Activated CD4-positive, alpha-beta T cell treated with anti-CD3 and anti-CD28 coated beads, Interleukin-2, Interleukin-6, amounts not matched to agents 100 ng/mL and 50 ng/mL, durations not matched to agents 16 hours and 8 hours (primary cell): ENCODE results near the gene ZFR2.
A peak's percentile ranks its signal among the peaks of the same experiment; 100 is the strongest.
"Not testable (repeated sequence)": the region's sequence is repeated elsewhere in the genome, so short reads cannot be mapped to it uniquely, and the experiment has no call there.

Experiments used
- DNase-seq: peaks from one replicate; pipeline ENCODE4 v3.0.0-alpha.2; 2020

ZFR2 gene

GRCh38 chr19:3834349-3835054, 34.3 kb downstream of the ZFR2 start:
- no peak for DNase-seq

DNA sequence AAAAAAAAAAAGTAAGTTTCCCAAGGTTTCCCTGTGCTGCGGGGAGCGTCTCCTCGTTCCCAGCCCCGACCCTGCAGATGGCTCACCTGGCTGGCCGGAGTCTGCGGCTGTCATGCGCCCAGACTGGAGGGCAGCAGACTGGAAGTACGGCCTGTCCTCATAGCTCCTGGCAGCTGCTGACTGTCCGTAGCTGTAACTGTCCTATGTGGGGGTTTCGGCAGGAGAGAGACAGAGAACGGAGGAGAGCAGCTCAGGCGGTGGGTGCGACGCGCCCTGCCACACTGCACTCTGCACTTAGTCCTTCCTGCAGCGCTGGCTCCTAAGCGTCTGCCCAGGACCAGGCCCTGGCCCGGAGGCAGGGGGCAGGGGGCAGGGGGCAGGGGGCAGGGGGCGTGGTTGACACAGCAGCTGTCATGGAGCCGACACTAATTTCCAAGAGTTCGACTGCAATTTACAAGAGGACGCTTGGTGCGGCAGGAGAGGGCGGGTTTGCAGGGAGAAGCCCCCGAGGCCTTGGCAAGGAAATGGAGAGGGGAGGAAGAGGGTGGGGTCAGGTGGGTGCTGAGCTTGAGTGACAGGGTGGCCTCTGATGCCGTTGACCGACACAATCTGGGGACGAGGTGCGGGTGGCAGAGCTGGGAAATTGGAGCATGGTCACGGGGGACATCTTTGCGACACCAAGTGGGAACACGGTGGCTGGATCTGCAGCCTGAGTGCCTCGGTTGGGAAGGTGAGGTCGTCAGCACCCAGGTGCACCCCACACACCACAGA, 35.1 kb downstream of the ZFR2 start:
- DNase-seq = no peak

DNA sequence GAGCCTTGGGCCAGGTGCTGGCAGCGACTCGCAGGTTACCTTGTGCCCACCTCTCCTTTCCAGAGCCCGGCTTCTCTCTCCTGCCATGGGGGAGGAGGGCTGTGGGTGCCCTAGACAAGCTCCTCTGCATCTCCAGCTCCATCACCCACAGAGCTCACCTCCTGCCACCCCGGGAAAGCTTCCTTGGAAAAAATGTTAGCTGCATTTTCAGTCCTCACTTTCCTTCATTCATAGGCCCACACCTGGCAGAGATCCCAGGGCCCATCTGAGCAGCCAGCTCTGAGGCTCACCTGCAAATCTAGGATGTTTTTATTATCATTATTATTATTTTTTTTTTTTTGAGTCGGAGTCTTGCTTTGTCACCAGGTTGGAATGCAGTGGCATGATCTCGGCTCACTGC, 36.8 kb downstream of the ZFR2 start:
- no peak for DNase-seq

GRCh38 chr19:3831601-3832000, 37.2 kb downstream of the ZFR2 start:
- DNase-seq = no peak

DNA sequence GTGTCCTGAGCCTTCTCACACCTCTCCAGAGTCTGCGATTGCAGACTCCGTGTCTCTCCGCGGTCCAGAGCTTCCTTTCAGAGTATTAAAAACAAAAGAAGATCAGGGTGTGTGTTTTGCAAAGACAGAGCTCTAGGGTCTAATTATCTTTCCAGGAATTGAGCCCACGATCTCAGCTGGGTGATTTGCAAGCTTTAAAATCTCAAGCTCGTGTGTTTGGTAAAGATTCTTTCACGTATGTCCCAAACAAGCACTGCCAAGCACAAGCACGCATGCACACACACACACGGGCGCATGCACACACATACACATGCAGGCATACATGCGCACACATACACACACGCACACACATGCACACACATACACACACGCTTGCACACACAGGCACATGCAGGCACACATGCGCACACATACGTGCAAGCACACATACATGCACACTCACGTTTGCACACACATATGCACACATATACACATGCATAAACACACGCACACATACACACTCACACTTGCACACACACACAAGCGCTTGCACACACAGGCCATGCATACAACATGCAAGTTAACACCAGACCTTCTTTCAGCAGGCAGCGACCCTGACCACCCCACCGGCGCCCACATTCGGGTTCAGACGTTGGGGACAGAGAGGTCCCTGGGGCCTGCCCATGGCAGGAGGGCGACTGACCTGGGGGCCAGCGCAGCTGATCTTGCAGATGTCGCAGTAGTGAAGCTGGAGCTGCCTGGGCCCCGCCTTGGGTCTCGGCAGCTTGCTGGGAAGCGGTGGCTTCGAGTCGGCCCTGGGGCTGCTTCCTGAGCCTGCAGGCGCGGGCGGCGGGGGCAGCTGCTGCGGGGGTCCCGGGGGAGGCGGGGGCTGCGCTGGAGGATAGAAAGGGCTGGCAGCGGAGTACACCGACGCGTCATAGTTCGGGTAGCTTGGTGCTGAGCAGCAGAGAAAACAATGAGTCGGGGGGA, 37.9 kb downstream of the ZFR2 start:
- no peak for DNase-seq

- DNase-seq = no peak
Observed at GRCh38 chr19:3827306-3827705, 41.5 kb downstream of the ZFR2 start.

DNA sequence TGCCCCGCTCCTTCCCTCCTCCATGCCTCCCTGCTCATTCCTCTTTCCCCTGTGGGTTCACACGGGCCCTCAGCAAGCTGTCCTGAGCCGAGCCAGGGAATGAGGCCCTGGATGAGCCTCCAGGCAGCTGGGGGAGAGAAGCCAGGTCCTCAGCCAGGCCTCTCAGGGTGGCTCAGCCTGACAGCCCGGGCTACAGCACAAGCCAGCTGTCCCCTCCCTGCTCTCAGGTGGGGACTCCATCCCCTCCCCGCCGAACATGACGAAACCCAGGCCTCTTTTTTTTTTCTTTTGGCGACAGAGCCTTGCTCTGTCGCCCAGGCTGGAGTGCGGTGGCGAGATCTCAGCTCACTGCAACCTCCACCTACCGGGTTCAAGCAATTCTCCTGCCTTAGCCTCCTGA, 42.7 kb downstream of the ZFR2 start:
- no peak for DNase-seq

DNA sequence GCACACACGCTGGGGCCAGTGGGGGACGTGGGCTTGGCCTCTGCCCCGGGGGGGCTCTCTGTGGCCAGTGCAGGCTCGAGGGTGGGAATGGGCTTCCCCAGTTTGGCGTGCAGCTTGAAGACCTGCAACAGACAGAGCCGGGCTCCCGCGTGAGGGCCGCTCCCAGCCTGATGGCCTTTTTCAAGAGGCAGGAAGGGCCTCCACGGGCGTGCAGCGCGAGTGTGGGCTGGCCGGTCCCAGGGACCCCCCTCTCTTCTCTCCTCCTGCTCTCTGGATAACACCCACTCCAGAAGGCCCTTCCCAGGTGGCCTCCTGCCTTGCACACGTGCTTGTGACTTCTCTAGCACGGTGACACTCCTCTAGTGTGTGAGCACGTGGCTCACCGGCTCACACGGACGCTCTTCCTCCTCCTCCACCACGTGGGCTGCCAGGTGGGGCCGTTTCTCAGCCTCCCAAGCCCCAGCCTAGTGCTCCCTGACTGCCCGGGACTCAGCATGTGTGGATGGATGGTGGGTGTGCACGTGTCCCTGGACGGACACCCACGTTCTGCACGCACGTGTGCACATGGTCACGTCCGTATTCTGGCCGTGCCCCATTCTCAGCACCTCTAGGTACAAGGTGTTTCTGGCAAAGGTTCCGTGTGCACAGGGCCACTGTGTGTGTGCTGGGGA, 43.4 kb downstream of the ZFR2 start:
- DNase-seq = no peak

GRCh38 chr19:3823350-3823713, 45.5 kb downstream of the ZFR2 start:
- no peak for DNase-seq

DNA sequence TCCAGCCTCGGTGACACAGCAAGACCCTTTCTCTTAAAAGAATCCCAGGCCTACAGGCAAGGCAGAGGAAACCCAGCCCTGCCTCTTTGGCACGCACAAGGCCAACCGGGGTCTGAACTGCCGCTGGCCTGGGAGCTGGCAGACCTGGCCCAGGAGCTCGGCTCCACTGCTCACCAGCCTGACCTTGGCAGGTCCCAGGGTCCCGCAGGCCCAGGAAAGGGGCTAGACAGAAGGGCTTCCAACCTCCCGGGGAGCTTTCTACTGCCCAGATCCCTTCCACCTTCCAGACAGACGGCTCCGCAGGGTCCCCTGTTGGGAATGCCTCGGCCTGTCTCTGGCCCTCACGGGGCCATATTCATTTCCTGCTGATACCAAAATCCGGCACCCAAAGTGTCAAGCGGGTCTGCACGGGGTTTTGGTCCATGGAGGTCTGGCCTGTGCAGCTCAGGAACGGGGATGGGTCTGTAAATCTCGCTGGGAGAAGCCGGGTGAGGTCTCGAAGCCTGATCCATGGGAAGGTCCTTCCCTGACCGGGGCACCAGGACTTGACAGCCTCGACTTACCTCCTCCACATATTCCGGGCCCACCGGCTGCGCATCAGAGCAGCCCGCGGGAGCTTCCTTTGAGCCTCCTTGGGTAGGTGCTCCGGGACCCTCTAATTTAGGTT, 46.0 kb downstream of the ZFR2 start:
- DNase-seq = no peak

GRCh38 chr19:3821857-3822364, 46.9 kb downstream of the ZFR2 start:
- DNase-seq = peak; percentile 90

DNA sequence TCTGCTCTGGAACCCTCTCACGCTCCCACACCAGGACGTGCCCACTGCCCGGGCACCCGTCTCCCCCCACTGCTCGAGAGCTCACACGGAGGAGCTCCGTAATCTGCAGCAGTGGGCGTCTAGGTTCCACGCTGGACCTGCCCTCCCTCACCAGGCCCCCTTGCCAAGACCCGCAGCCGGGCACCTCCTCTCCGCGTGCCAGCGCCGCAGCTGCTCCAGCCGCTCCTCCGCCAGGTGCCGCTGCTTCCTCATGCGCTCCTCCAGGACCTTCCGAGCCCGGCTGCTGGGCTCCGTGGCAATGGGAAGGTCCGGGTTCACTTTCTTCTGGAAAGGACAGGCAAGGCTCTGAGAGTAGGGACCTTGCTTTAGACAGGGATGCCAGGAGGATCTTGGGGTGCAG, 47.7 kb downstream of the ZFR2 start:
- DNase-seq = no peak

DNA sequence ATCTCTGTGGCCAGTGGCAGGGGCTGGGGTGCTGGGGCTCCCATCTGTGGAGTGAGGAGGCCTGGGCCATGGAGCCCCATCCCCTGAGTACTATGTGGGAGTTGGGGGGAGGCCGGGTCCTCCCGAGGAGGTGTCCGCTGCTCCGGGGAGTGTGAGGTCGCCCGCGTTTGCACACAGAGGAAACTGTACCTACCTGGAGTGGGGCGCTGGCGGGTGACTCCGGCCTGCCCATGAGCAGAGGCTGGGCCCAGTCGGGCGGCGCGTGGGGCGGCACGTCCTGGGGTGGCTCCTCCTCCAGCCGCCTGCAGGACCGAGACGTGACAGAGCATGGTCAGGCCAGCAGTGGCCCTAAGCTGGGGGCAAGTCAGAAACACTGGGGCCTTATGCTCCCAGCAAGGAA, 48.8 kb downstream of the ZFR2 start:
- DNase-seq = no peak

GRCh38 chr19:3818918-3819317, 49.9 kb downstream of the ZFR2 start:
- no peak for DNase-seq

GRCh38 chr19:3818466-3818865, 50.4 kb downstream of the ZFR2 start:
- DNase-seq = peak; percentile 46

- no peak for DNase-seq
Observed at GRCh38 chr19:3817761-3818160, 51.1 kb downstream of the ZFR2 start.

- no peak for DNase-seq
Observed at GRCh38 chr19:3816566-3817218, 52.1 kb downstream of the ZFR2 start.

- not testable (repeated sequence) for DNase-seq
Observed at GRCh38 chr19:3816148-3816547, 52.7 kb downstream of the ZFR2 start.

- no peak for DNase-seq
Observed at GRCh38 chr19:3814648-3815047, 54.2 kb downstream of the ZFR2 start.

DNA sequence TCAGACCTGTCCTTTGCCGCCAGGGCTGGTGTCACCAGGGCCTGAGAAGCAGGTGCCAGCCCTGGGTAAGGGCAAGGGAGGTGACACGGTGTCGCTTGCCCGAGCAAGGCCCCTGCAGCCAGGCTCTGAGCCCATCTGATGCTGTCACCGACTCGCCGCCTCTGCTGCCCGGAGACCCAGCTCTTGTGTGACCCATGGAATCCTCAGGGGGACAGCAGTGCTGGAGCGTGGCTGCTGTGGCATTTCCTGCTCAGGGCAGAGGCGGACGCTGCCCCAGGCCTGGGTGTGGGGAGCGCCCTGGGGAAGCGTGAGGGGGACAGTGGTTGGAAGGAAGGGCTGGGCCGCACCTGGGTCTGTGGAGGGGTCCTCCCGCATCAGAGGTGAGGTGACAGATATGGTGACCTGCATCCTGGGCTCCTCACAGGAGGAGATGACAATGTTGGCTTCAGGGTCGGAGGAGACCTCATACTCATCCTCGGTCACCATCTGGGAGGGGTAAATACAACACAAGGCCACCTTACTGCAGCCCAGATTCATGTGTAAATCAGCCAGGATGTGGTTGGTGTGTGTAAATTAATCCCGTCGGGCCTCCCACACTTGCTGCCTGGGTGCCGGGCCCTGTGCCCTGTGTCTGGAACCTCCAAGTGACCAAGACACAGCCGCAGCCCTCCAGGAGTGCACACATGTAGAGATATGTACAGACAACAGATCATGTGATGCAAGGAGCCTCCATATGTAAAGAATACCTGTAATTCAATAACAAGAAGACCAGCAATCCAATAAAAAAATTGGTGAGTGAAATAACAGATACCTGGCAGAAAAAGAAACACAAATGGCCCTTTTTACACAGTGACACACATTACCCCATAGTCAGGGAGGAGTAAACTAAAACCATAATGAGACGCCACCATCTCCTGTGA, 55.1 kb downstream of the ZFR2 start:
- DNase-seq = no peak
